IMR-90 (cell line): Measurements from ENCODE around the gene SDF2L1. TPM values are rescaled to one million over a fixed set of nuclear protein-coding genes. Genes with fewer than 3 reads are reported as not detected.

Experiments
- ATAC-seq: fragments of 200-7000 bp; cut with Tn5 transposase; 2 replicates; pipeline ENCODE4 v1.9.1; 2020; ENCODE audit warnings: low read depth, mild to moderate bottlenecking, moderate library complexity
- BruUV-seq: library from RNA; stranded (reverse); fragments of 400-500 nt; replicated peaks from 2 replicates; lab custom pipeline; 2021; lab: Mats Ljungman, UMichigan
- CTCF ChIA-PET: fragments of 300-600 bp; formaldehyde crosslinking; extraction: SDS; loops from one replicate; lab custom pipeline; 2021; ENCODE audit warnings: antibody characterized with exemption; lab: Yijun Ruan, JAX
- POLR2A ChIA-PET: fragments of 300-600 bp; sonication (Branson Sonifier 250); formaldehyde crosslinking; loops from one replicate; lab custom pipeline; 2022; ENCODE audit warnings: antibody characterized with exemption; ENCODE audit not compliant: unreplicated experiment; lab: Charles Lee
- DNase-seq: peaks from one replicate; pipeline ENCODE4 v3.0.0; 2013
- H2AFZ ChIP-seq: replicated peaks from 2 replicates; pipeline ENCODE3; 2013; ENCODE audit warnings: low read length, mild to moderate bottlenecking; ENCODE audit not compliant: poor library complexity
- H2AK5ac ChIP-seq: 2 replicates; pipeline ENCODE4 v1.6.1; 2013; ENCODE audit warnings: low read depth, low read length, inconsistent platforms
- H2AK9ac ChIP-seq: replicated peaks from 2 replicates; pipeline ENCODE3; 2013; ENCODE audit warnings: mild to moderate bottlenecking, low read depth, low read length, moderate library complexity; ENCODE audit not compliant: poor library complexity
- H2BK120ac ChIP-seq: 2 replicates; pipeline ENCODE4 v1.6.1; 2013; ENCODE audit warnings: low read depth, low read length, inconsistent platforms
- H2BK15ac ChIP-seq: 3 replicates; pipeline ENCODE4 v1.6.1; 2013; ENCODE audit warnings: low read depth, low read length, inconsistent platforms
- H2BK20ac ChIP-seq: 2 replicates; pipeline ENCODE4 v1.6.1; 2013; ENCODE audit warnings: low read depth, mild to moderate bottlenecking, inconsistent platforms, low read length, moderate library complexity
- H2BK5ac ChIP-seq: 2 replicates; pipeline ENCODE4 v1.6.1; 2013; ENCODE audit warnings: mild to moderate bottlenecking, low read depth, low read length, inconsistent platforms; ENCODE audit not compliant: poor library complexity, severe bottlenecking
- H3K14ac ChIP-seq: replicated peaks from 2 replicates; pipeline ENCODE4 v1.6.1; 2013; ENCODE audit warnings: low read depth, low read length, inconsistent platforms
- H3K18ac ChIP-seq: 2 replicates; pipeline ENCODE4 v1.6.1; 2013; ENCODE audit warnings: low read depth, low read length, control low read depth
- H3K23ac ChIP-seq: 2 replicates; pipeline ENCODE4 v1.6.1; 2013; ENCODE audit warnings: low read depth, low read length, inconsistent platforms
- H3K27ac ChIP-seq: 2 replicates; pipeline ENCODE4 v1.5.1; 2013; ENCODE audit warnings: mild to moderate bottlenecking, control low read depth, low read length; ENCODE audit not compliant: insufficient read depth
- H3K27me3 ChIP-seq: 2 replicates; pipeline ENCODE4 v1.6.1; 2013; ENCODE audit warnings: low read length; ENCODE audit not compliant: control insufficient read depth, insufficient read depth
- H3K36me3 ChIP-seq: 2 replicates; pipeline ENCODE4 v1.6.1; 2013; ENCODE audit warnings: low read length, mixed read lengths; ENCODE audit not compliant: control insufficient read depth, insufficient read depth
- H3K4ac ChIP-seq: 2 replicates; pipeline ENCODE4 v1.6.1; 2013; ENCODE audit warnings: low read depth, low read length, inconsistent platforms
- H3K4me1 ChIP-seq: 2 replicates; pipeline ENCODE4 v1.6.1; 2013; ENCODE audit warnings: low read length, mixed read lengths; ENCODE audit not compliant: control insufficient read depth, insufficient read depth
- H3K4me2 ChIP-seq: 2 replicates; pipeline ENCODE4 v1.6.1; 2013; ENCODE audit warnings: low read depth, mild to moderate bottlenecking, control low read depth, low read length, moderate library complexity
- H3K4me3 ChIP-seq: 2 replicates; pipeline ENCODE4 v1.5.1; 2013; ENCODE audit warnings: low read depth, mild to moderate bottlenecking, control low read depth, low read length, moderate library complexity; ENCODE audit not compliant: insufficient read depth
- H3K56ac ChIP-seq: 2 replicates; pipeline ENCODE4 v1.6.1; 2013; ENCODE audit warnings: low read length, inconsistent platforms; ENCODE audit not compliant: insufficient read depth; ENCODE audit errors: extremely low read depth
- H3K79me1 ChIP-seq, 2 experiments: 2 replicates each; pipeline ENCODE4 v1.6.1; 2013; ENCODE audit warnings: low read length in 2 of 2, inconsistent platforms in 1 of 2, low read depth in 1 of 2
- H3K9ac ChIP-seq: 2 replicates; pipeline ENCODE4 v1.6.1; 2013; ENCODE audit warnings: low read depth, low read length, control low read depth
- H3K9me1 ChIP-seq: 2 replicates; pipeline ENCODE4 v1.6.1; 2013; ENCODE audit warnings: low read length, inconsistent platforms; ENCODE audit not compliant: insufficient read depth
- H3K9me3 ChIP-seq: 2 replicates; pipeline ENCODE4 v1.6.1; 2013; ENCODE audit warnings: low read length; ENCODE audit not compliant: control insufficient read depth, insufficient read depth
- H4K20me1 ChIP-seq: 2 replicates; pipeline ENCODE4 v1.6.1; 2013; ENCODE audit warnings: low read length, inconsistent platforms; ENCODE audit not compliant: insufficient read depth
- H4K5ac ChIP-seq: 2 replicates; pipeline ENCODE4 v1.6.1; 2013; ENCODE audit warnings: mild to moderate bottlenecking, low read depth, low read length, control low read depth
- H4K8ac ChIP-seq, 2 experiments: 2 replicates each; pipeline ENCODE4 v1.6.1; 2013; ENCODE audit warnings: low read depth in 2 of 2, low read length in 2 of 2, control low read depth in 1 of 2, inconsistent platforms in 1 of 2
- H4K91ac ChIP-seq: 2 replicates; pipeline ENCODE4 v1.6.1; 2013; ENCODE audit warnings: low read depth, low read length, inconsistent platforms; ENCODE audit not compliant: insufficient read depth
- BHLHE40 ChIP-seq: fragments of 150-350 bp; IDR thresholded peaks from 2 replicates; pipeline ENCODE4 v1.6.1; 2016; ENCODE audit warnings: mild to moderate bottlenecking, low read depth, low read length
- CEBPB ChIP-seq: IDR thresholded peaks from 2 replicates; pipeline ENCODE4 v1.6.1; 2012; ENCODE audit warnings: low read depth, low read length, improper control_type of control experiment
- CHD1 ChIP-seq: IDR thresholded peaks from 2 replicates; pipeline ENCODE4 v1.6.1; 2012; ENCODE audit warnings: low read depth, low read length, improper control_type of control experiment
- CTCF ChIP-seq: conservative IDR thresholded peaks from 2 replicates; pipeline ENCODE4 v1.5.1; 2012; ENCODE audit warnings: mild to moderate bottlenecking, low read depth, low read length, improper control_type of control experiment
- MAFK ChIP-seq: IDR thresholded peaks from 2 replicates; pipeline ENCODE4 v1.6.1; 2012; ENCODE audit warnings: low read depth, low read length, improper control_type of control experiment
- MAZ ChIP-seq: IDR thresholded peaks from 2 replicates; pipeline ENCODE4 v1.6.1; 2012; ENCODE audit warnings: low read depth, mild to moderate bottlenecking, low read length, improper control_type of control experiment, moderate library complexity, borderline replicate concordance
- MXI1 ChIP-seq: IDR thresholded peaks from 2 replicates; pipeline ENCODE4 v1.6.1; 2012; ENCODE audit warnings: low read depth, mild to moderate bottlenecking, low read length, moderate library complexity, borderline replicate concordance
- NFE2L2 ChIP-seq: fragments of 150-350 bp; IDR thresholded peaks from 2 replicates; pipeline ENCODE4 v1.6.1; 2016; ENCODE audit warnings: low read depth, mild to moderate bottlenecking, low read length
- POLR2A ChIP-seq: IDR thresholded peaks from 2 replicates; pipeline ENCODE4 v1.6.1; 2012; ENCODE audit warnings: mild to moderate bottlenecking, low read depth, low read length
- RAD21 ChIP-seq: IDR thresholded peaks from 2 replicates; pipeline ENCODE4 v1.6.1; 2012; ENCODE audit warnings: low read length, improper control_type of control experiment
- RCOR1 ChIP-seq: IDR thresholded peaks from 2 replicates; pipeline ENCODE4 v1.6.1; 2012; ENCODE audit warnings: mild to moderate bottlenecking, low read length, improper control_type of control experiment; ENCODE audit not compliant: insufficient replicate concordance
- RFX5 ChIP-seq: IDR thresholded peaks from 2 replicates; pipeline ENCODE4 v1.8.0; 2012; ENCODE audit warnings: low read depth, mild to moderate bottlenecking, low read length, moderate library complexity
- SMC3 ChIP-seq: fragments of 150-350 bp; IDR thresholded peaks from 2 replicates; pipeline ENCODE4 v1.6.1; 2016; ENCODE audit warnings: low read depth, mild to moderate bottlenecking, antibody characterized with exemption, low read length, moderate library complexity
- WGBS, 2 experiments: methylation state at CpG; one replicate each; pipeline versions ENCODE4 v1.1.5 to v1.1.7; 2013; ENCODE audit warnings: missing lambda C conversion rate in 2 of 2; ENCODE audit not compliant: insufficient read length in 1 of 2; ENCODE audit errors: extremely low coverage in 2 of 2; 5-methylcytosine and 5-hydroxymethylcytosine counted together
- dilution Hi-C: fragments of 300-500 bp; cut with HindIII; formaldehyde crosslinking; loops from one replicate; pipeline ENCODE4 v1.14.3; 2018; ENCODE audit warnings: low sequenced_read_pairs; ENCODE audit not compliant: unreplicated experiment
- in situ Hi-C: fragments of 300-500 bp; cut with MboI; formaldehyde crosslinking; loops from 3 replicates; pipeline ENCODE4 v1.14.3; 2019; ENCODE audit warnings: low sequenced_read_pairs, inconsistent platforms, mixed read lengths
- intact Hi-C: fragments of 100-400 bp; cut with micrococcal nuclease; formaldehyde crosslinking; loops from 2 replicates; pipeline ENCODE4 v1.10.0; 2022
- polyA plus RNA-seq, 3 experiments: library from polyadenylated mRNA; depleted of rRNA; stranded (reverse); fragments of >200 nt; gene quantifications; 2 replicates each; pipeline ENCODE4 v1.2.3, GENCODE V29; 2012; ENCODE audit warnings: low replicate concordance in 1 of 3
- total RNA-seq: library from RNA; depleted of rRNA; stranded (reverse); fragments of >200 nt; gene quantifications from 2 replicates; pipeline ENCODE4 v1.2.3, GENCODE V29; 2012
- TF ChIP-seq, protein P1 (sequence below): fragments of 150-350 bp; IDR thresholded peaks from 2 replicates; pipeline ENCODE4 v1.6.1; 2016; ENCODE audit warnings: low read depth, mild to moderate bottlenecking, low read length, moderate library complexity, borderline replicate concordance
- TF ChIP-seq, protein P2 (sequence below): fragments of 150-350 bp; IDR thresholded peaks from 2 replicates; pipeline ENCODE4 v1.6.1; 2017; ENCODE audit warnings: mild to moderate bottlenecking, antibody characterized with exemption, low read length, low read depth

Gene SDF2L1
- total and polyA plus RNA-seq, 2 of the 4 experiments (the other 2 are of a cell fraction): 18.8 to 51.1 TPM

DNA sequence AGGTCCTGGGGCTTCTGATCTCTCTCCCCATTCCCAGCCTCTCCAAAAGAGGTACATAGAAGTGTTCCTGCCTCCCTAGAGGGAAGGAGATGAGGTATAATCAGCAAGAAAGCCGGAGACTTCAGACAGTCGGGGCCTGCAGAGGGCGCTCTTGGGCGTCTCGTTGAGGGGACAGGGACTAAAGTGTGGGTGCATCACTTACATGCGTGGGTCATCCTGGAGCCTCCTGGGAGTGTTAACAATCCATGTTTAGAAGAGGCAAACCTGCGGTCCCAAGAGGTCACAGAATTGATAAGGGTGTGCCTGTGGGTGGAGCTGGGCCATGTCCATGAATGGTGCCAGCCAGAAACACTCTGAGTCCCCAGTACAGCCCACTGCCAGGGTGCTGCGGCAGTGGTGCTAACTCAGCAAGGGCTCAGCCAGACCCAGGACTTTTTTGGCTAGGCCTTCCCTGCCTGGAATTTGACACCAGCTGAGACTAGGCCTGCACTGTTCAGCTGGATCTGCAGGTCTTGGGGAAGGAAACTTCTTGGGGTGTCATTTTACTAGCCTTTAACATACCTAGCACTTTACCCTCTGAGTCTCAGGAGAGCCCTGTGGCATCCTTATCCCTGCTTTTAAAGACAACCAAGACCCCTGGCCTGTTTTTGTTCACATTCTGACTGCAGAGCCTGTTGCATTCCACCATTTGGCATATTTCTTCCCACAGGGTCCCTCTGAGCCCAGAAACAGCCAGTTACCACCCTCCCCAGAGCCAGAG, 17.8 kb upstream of the SDF2L1 start:
- no peak overlapping the region for H2BK15ac ChIP-seq
- peak; percentile 23 for DNase-seq
- no peaks in the 10 kb centered on the region for H3K27me3 ChIP-seq
- in situ Hi-C loops: no loop called here
- peak; percentile 40 for ATAC-seq
- no peaks in the 10 kb centered on the region for H3K9me3 ChIP-seq
- BruUV-seq: no TSS peak
- no peak overlapping the region for H3K18ac ChIP-seq
- no peak overlapping the region for H3K14ac ChIP-seq
- no peak overlapping the region for H3K56ac ChIP-seq
- no peak overlapping the region for H4K91ac ChIP-seq
- H3K36me3 ChIP-seq: peaks cover 24% of the 10 kb centered on the region
- no peak overlapping the region for H3K23ac ChIP-seq
- H3K9me1 ChIP-seq: peaks cover 16% of the 10 kb centered on the region
- H3K9ac ChIP-seq: no peak overlapping the region
- H3K4me2 ChIP-seq: no peak overlapping the region
- H3K4ac ChIP-seq: no peak overlapping the region
- H2BK5ac ChIP-seq: no peak overlapping the region
- intact Hi-C loops: no loop called here
- H4K5ac ChIP-seq: no peak overlapping the region
- peaks cover 80% of the 10 kb centered on the region for H4K20me1 ChIP-seq
- H3K4me1 ChIP-seq: peaks cover 13% of the 10 kb centered on the region
- no peak overlapping the region for H2AK5ac ChIP-seq
- 54% methylated on average over 3 of the region's 8 CpGs; no CpG with 5 or more reads in 1 of the 2 experiments for WGBS, 2 experiments
- no peak overlapping the region for H4K8ac ChIP-seq
- ChIA-PET CTCF (interaction anchor here (1.2 kb wide), 1 partner anchor 17 kb away, joined by 4 read pairs; no protein-coding TSS in a partner anchor), POLR2A (no interaction called here)
- H3K27ac ChIP-seq: no peak overlapping the region
- H2BK120ac ChIP-seq: no peak overlapping the region
- no peak overlapping the region for H2AFZ ChIP-seq
- peaks cover 30 to 92% of the 10 kb centered on the region in 2 experiments for H3K79me1 ChIP-seq
- peak overlapping the region; percentile 33 for H2AK9ac ChIP-seq
- dilution Hi-C loops: no loop called here
- H2BK20ac ChIP-seq: no peak overlapping the region
- H3K4me3 ChIP-seq: no peak overlapping the region
- 0 out of 2 replicates have a peak, but pooled peaks have one; percentile 10 for TF ChIP-seq RAD21
- peak; percentile 42 for TF ChIP-seq CTCF
- TF ChIP-seq MAZ: no peak
- no peak for TF ChIP-seq CHD1
- TF ChIP-seq RFX5: no peak
- no peak for TF ChIP-seq CEBPB
- TF ChIP-seq MAFK: no peak
- no peak for TF ChIP-seq NFE2L2
- TF ChIP-seq POLR2A: no peak
- TF ChIP-seq, protein P1, sequence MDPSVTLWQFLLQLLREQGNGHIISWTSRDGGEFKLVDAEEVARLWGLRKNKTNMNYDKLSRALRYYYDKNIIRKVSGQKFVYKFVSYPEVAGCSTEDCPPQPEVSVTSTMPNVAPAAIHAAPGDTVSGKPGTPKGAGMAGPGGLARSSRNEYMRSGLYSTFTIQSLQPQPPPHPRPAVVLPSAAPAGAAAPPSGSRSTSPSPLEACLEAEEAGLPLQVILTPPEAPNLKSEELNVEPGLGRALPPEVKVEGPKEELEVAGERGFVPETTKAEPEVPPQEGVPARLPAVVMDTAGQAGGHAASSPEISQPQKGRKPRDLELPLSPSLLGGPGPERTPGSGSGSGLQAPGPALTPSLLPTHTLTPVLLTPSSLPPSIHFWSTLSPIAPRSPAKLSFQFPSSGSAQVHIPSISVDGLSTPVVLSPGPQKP: no peak
- peak; percentile 10; the same call in 1 of the 2 replicates for TF ChIP-seq SMC3
- TF ChIP-seq, protein P2, sequence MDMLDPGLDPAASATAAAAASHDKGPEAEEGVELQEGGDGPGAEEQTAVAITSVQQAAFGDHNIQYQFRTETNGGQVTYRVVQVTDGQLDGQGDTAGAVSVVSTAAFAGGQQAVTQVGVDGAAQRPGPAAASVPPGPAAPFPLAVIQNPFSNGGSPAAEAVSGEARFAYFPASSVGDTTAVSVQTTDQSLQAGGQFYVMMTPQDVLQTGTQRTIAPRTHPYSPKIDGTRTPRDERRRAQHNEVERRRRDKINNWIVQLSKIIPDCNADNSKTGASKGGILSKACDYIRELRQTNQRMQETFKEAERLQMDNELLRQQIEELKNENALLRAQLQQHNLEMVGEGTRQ: no peak
- TF ChIP-seq BHLHE40: no peak
- TF ChIP-seq RCOR1: no peak
- TF ChIP-seq MXI1: no peak
